BJ (cell line): ENCODE results near the gene KSR1. TPM values are rescaled to one million over a fixed set of nuclear protein-coding genes. Genes with fewer than 3 reads are reported as not detected.

Experiments used
- CTCF ChIA-PET: fragments of 350-600 bp; formaldehyde crosslinking; extraction: SDS; loops from one replicate; lab custom pipeline; 2021; ENCODE audit warnings: antibody characterized with exemption, inconsistent platforms; lab: Yijun Ruan, JAX
- POLR2A ChIA-PET: fragments of 300-600 bp; sonication (Branson Sonifier 250); formaldehyde crosslinking; extraction: SDS; loops from one replicate; lab custom pipeline; 2021; ENCODE audit warnings: antibody characterized with exemption; lab: Charles Lee
- DNase-seq: peaks from one replicate; pipeline ENCODE4 v3.0.0-alpha.2; 2011; ENCODE audit warnings: low read depth
- H3K27me3 ChIP-seq: 2 replicates; pipeline ENCODE4 v1.6.0; 2011; ENCODE audit warnings: low read length; ENCODE audit not compliant: control insufficient read depth, insufficient read depth
- H3K36me3 ChIP-seq: 2 replicates; pipeline ENCODE4 v1.5.1; 2011; ENCODE audit warnings: low read length; ENCODE audit not compliant: control insufficient read depth, insufficient read depth
- H3K4me3 ChIP-seq: 2 replicates; pipeline ENCODE4 v1.5.1; 2011; ENCODE audit warnings: low read depth, mild to moderate bottlenecking, control low read depth, low read length
- CTCF ChIP-seq: IDR thresholded peaks from 2 replicates; pipeline ENCODE4 v1.5.1; 2011; ENCODE audit warnings: low read depth, mild to moderate bottlenecking, control low read depth, inconsistent platforms, low read length, moderate library complexity; ENCODE audit not compliant: insufficient read depth
- polyA plus RNA-seq: library from polyadenylated mRNA; depleted of rRNA; stranded (reverse); fragments of >200 nt; gene quantifications from 2 replicates; pipeline ENCODE4 v1.2.3, GENCODE V29; 2011

Gene KSR1
- polyA plus RNA-seq, 1 experiment: 6.8 TPM

GRCh38 chr17:27585792-27586191, 129.5 kb downstream of the KSR1 start:
- ChIA-PET POLR2A (no interaction called here), CTCF (interaction anchor here (1.0 to 8.4 kb wide), 3 partner anchors 16 to 231 kb away, joined by 3 to 64 read pairs (median 3); no protein-coding TSS in a partner anchor)
- Histone ChIP-seq H3K36me3 (peaks cover 3% of the 10 kb centered on the region), H3K27me3 (no peaks in the 10 kb centered on the region), H3K4me3 (no peak overlapping the region)
- TF ChIP-seq CTCF: no peak
- DNase-seq: no peak

GRCh38 chr17:27586203-27586721, 130.0 kb downstream of the KSR1 start:
- Histone ChIP-seq H3K4me3 (no peak overlapping the region), H3K27me3 (no peaks in the 10 kb centered on the region), H3K36me3 (peaks cover 3% of the 10 kb centered on the region)
- ChIA-PET CTCF (interaction anchor here (1.0 to 8.4 kb wide), 4 partner anchors 15 to 232 kb away, joined by 3 to 64 read pairs (median 4); no protein-coding TSS in a partner anchor), POLR2A (interaction anchor here (0.7 kb wide), 1 partner anchor 9 kb away, joined by 5 read pairs; no protein-coding TSS in a partner anchor)
- TF ChIP-seq CTCF: no peak; the same call in 1 of the 2 replicates
- DNase-seq: peak; percentile 67

DNA sequence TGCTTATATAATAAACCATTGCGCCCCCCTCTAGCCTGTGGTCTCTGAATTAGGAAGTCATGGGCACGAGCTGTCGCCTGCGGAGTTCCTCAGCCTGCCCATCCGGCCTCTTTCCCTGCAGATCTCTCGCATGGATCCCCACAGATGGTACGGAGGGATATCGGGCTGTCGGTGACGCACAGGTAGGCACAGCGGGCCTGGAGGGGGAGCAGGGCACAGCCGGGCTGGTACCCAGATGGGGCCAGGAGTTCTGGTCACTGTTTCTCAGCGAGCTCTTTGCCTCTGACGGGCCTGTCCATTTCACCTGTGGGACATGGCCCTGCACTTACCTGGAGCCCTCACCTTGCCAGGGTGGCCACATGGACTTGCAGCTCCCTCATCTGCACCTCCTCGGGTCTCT, 132.1 kb downstream of the KSR1 start:
- TF ChIP-seq CTCF: no peak
- POLR2A ChIA-PET: no interaction called here
- Histone ChIP-seq H3K4me3 (no peak overlapping the region), H3K27me3 (no peaks in the 10 kb centered on the region), H3K36me3 (peaks cover 7% of the 10 kb centered on the region)
- DNase-seq: no peak
- CTCF ChIA-PET: interaction anchor here (0.6 to 8.4 kb wide), 3 partner anchors 9 to 137 kb away, joined by 3 to 64 read pairs (median 3); no protein-coding TSS in a partner anchor

GRCh38 chr17:27590864-27591263, 134.6 kb downstream of the KSR1 start:
- no peak overlapping the region for H3K4me3 ChIP-seq
- POLR2A ChIA-PET: no interaction called here
- no peak for TF ChIP-seq CTCF
- CTCF ChIA-PET: interaction anchor here (0.5 to 8.4 kb wide), 3 partner anchors 11 to 146 kb away, joined by 3 to 64 read pairs (median 3); no protein-coding TSS in a partner anchor
- H3K27me3 ChIP-seq: no peaks in the 10 kb centered on the region
- DNase-seq: no peak
- peaks cover 4% of the 10 kb centered on the region for H3K36me3 ChIP-seq

GRCh38 chr17:27591986-27592385, 135.7 kb downstream of the KSR1 start:
- H3K27me3 ChIP-seq: no peaks in the 10 kb centered on the region
- H3K4me3 ChIP-seq: no peak overlapping the region
- DNase-seq: no peak
- H3K36me3 ChIP-seq: peaks cover 4% of the 10 kb centered on the region
- POLR2A ChIA-PET: no interaction called here
- TF ChIP-seq CTCF: no peak
- CTCF ChIA-PET: interaction anchor here (1.3 to 8.4 kb wide), 3 partner anchors 10 to 238 kb away, joined by 3 to 64 read pairs (median 5); no protein-coding TSS in a partner anchor
